HG02759 (cell line): Measurements from ENCODE around the gene KLHL42.
A peak's percentile ranks its signal among the peaks of the same experiment; 100 is the strongest.
"Not testable (repeated sequence)": the region's sequence is repeated elsewhere in the genome, so short reads cannot be mapped to it uniquely, and the experiment has no call there.

ENCODE experiments used
- ATAC-seq: cut with Tn5 transposase; IDR thresholded peaks from one replicate; pipeline ENCODE4 v1.9.1; 2021; ENCODE audit warnings: mild to moderate bottlenecking, moderate library complexity; ENCODE audit not compliant: unreplicated experiment

The KLHL42 gene

GRCh38 chr12:27779920-27780611, at the start of gene KLHL42, which contains the start of gene MANSC4:
TSS of gene KLHL42 (plus strand) at chr12:27780233. CDS start at chr12:27780331, 98 bp downstream.
TSS of gene MANSC4 (minus strand) at chr12:27780236. CDS start at chr12:27771276, 8,960 bp downstream.
- ATAC-seq: peak; percentile 76

- ATAC-seq: no peak
Measured at GRCh38 chr12:27732281-27732680, 47.8 kb upstream of the KLHL42 start.

GRCh38 chr12:27733052-27733656, 46.9 kb upstream of the KLHL42 start:
- ATAC-seq: peak; percentile 73

GRCh38 chr12:27733791-27734190, 46.2 kb upstream of the KLHL42 start:
- ATAC-seq: no peak

GRCh38 chr12:27734321-27734720, 45.7 kb upstream of the KLHL42 start:
- ATAC-seq: not testable (repeated sequence)

GRCh38 chr12:27743601-27744000, 36.4 kb upstream of the KLHL42 start:
- no peak for ATAC-seq

GRCh38 chr12:27745734-27746133, 34.3 kb upstream of the KLHL42 start:
- ATAC-seq: not testable (repeated sequence)

- no peak for ATAC-seq
Measured at GRCh38 chr12:27747111-27747820, 32.8 kb upstream of the KLHL42 start.

GRCh38 chr12:27751386-27752047, 28.5 kb upstream of the KLHL42 start:
- ATAC-seq: no peak

GRCh38 chr12:27754795-27755194, 25.2 kb upstream of the KLHL42 start:
- no peak for ATAC-seq

- ATAC-seq: no peak
Measured at GRCh38 chr12:27756670-27757195, 23.3 kb upstream of the KLHL42 start.

- ATAC-seq: no peak
Measured at GRCh38 chr12:27762757-27763156, 17.3 kb upstream of the KLHL42 start.

- no peak for ATAC-seq
Measured at GRCh38 chr12:27766587-27766986, 13.4 kb upstream of the KLHL42 start.

GRCh38 chr12:27769142-27769673, 10.8 kb upstream of the KLHL42 start:
- no peak for ATAC-seq

- no peak for ATAC-seq
Measured at GRCh38 chr12:27771481-27772327, 8.3 kb upstream of the KLHL42 start.

- no peak for ATAC-seq
Measured at GRCh38 chr12:27772328-27773049, 7.5 kb upstream of the KLHL42 start.

- ATAC-seq: no peak
Measured at GRCh38 chr12:27777141-27777540, 2.9 kb upstream of the KLHL42 start.

GRCh38 chr12:27778206-27778605, 1.8 kb upstream of the KLHL42 start:
- ATAC-seq: no peak

- ATAC-seq: peak; percentile 25
Measured at GRCh38 chr12:27779416-27779919, 565 bp upstream of the KLHL42 start.
